Thyroid gland (tissue), 4 donors: ENCODE measurements around the gene SFSWAP. TPM values are rescaled to one million over a fixed set of nuclear protein-coding genes. Genes with fewer than 3 reads are reported as not detected.

Experiments
- DNase-seq, 2 donors: peaks; one replicate each; pipeline ENCODE4 v3.0.0-alpha.2; 2019
- H3K27ac ChIP-seq, 3 donors: fragments of 200-600 bp; sonication (generic); 1 replicate in 2 of 3; 2 replicates in 1 of 3; pipeline ENCODE4 v1.5.1; 2016 to 2019; ENCODE audit warnings: mild to moderate bottlenecking in 1 of 3, moderate library complexity in 1 of 3
- H3K27me3 ChIP-seq: fragments of 200-600 bp; sonication (generic); one replicate; pipeline ENCODE4 v1.5.1; 2019
- H3K36me3 ChIP-seq, 2 donors: fragments of 200-600 bp; sonication (generic); one replicate each; pipeline ENCODE4 v1.5.1; 2016 to 2019
- H3K4me1 ChIP-seq, 2 donors: fragments of 200-600 bp; sonication (generic); one replicate each; pipeline ENCODE4 v1.5.1; 2017 to 2019
- H3K4me3 ChIP-seq, 3 donors: fragments of 200-600 bp; sonication (generic); replicated peaks in 1 of 3; 1 replicate in 2 of 3; 2 replicates in 1 of 3; pipeline ENCODE4 v1.5.1; 2016; ENCODE audit warnings: mild to moderate bottlenecking in 1 of 3
- H3K9me3 ChIP-seq: fragments of 200-600 bp; sonication (generic); one replicate; pipeline ENCODE4 v1.5.1; 2017
- CTCF ChIP-seq, 6 experiments: fragments of 200-600 bp in 3 of 6; fragments of 450-650 bp in 3 of 6; sonication (generic) in 3 of 6; IDR thresholded peaks; one replicate each; pipeline ENCODE4 v1.5.1; 2016 to 2019; ENCODE audit warnings: antibody characterized with exemption in 6 of 6, mild to moderate bottlenecking in 2 of 6, inconsistent platforms in 1 of 6, moderate library complexity in 1 of 6
- POLR2A ChIP-seq, 2 donors: fragments of 450-650 bp; IDR thresholded peaks; one replicate each; pipeline ENCODE4 v1.6.1; 2017; ENCODE audit warnings: antibody characterized with exemption in 2 of 2, mild to moderate bottlenecking in 2 of 2, moderate library complexity in 1 of 2
- WGBS, 2 donors: methylation state at CpG; one replicate each; pipeline ENCODE4 v1.1.5; 2017; 5-methylcytosine and 5-hydroxymethylcytosine counted together
- intact Hi-C: fragments of 100-400 bp; cut with DNase I; formaldehyde crosslinking; loops from one replicate; pipeline ENCODE4 v1.15.1; 2023
- total RNA-seq, 4 donors: library from RNA; depleted of rRNA; stranded (reverse); fragments of >200 nt; gene quantifications; one replicate each; pipeline ENCODE4 v1.2.3, GENCODE V29; 2016

The SFSWAP gene
- total RNA-seq, 4 donors from 2014 or later = 36.4 to 50.8 (median 42.6) TPM

GRCh38 chr12:131735476-131736445, 24.9 kb downstream of the SFSWAP start:
- no peak overlapping the region for H3K27ac ChIP-seq
- H3K36me3 ChIP-seq = peaks cover 32 to 60% of the 10 kb centered on the region in 2 donors
- WGBS, 2 donors = 92 to 96% methylated on average over 15 of the region's 15 CpGs
- H3K4me1 ChIP-seq = no peaks in the 10 kb centered on the region
- no peak overlapping the region for H3K4me3 ChIP-seq
- H3K27me3 ChIP-seq = no peaks in the 10 kb centered on the region
- TF ChIP-seq POLR2A (IDR thresholded peaks at IDR 0.05) = no peak
- no peak for TF ChIP-seq CTCF (IDR thresholded peaks at IDR 0.05)
- intact Hi-C loops = no loop called here
- no peaks in the 10 kb centered on the region for H3K9me3 ChIP-seq
- DNase-seq = no peak

GRCh38 chr12:131736446-131737149, 25.7 kb downstream of the SFSWAP start:
- Histone ChIP-seq H3K4me3 (no peak overlapping the region), H3K27ac (no peak overlapping the region), H3K9me3 (no peaks in the 10 kb centered on the region), H3K27me3 (no peaks in the 10 kb centered on the region), H3K36me3 (peaks cover 25 to 55% of the 10 kb centered on the region in 2 donors), H3K4me1 (no peaks in the 10 kb centered on the region)
- TF ChIP-seq CTCF (IDR thresholded peaks at IDR 0.05) (no peak), POLR2A (IDR thresholded peaks at IDR 0.05) (no peak)
- 90 to 93% methylated on average over 23 of the region's 23 CpGs for WGBS, 2 donors
- no peak for DNase-seq
- intact Hi-C loops = no loop called here

GRCh38 chr12:131737150-131737827, 26.4 kb downstream of the SFSWAP start:
- intact Hi-C loops = no loop called here
- WGBS, 2 donors = 89 to 90% methylated on average over 21 of the region's 21 CpGs
- H3K4me1 ChIP-seq = no peaks in the 10 kb centered on the region
- H3K36me3 ChIP-seq = peaks cover 25 to 55% of the 10 kb centered on the region in 2 donors
- TF ChIP-seq CTCF (IDR thresholded peaks at IDR 0.05) = no peak
- TF ChIP-seq POLR2A (IDR thresholded peaks at IDR 0.05) = no peak
- H3K9me3 ChIP-seq = no peaks in the 10 kb centered on the region
- H3K27me3 ChIP-seq = no peaks in the 10 kb centered on the region
- no peak overlapping the region for H3K4me3 ChIP-seq
- no peak overlapping the region for H3K27ac ChIP-seq
- DNase-seq = no peak

- Histone ChIP-seq H3K4me1 (no peaks in the 10 kb centered on the region), H3K27me3 (no peaks in the 10 kb centered on the region), H3K4me3 (no peak overlapping the region), H3K36me3 (peaks cover 23 to 54% of the 10 kb centered on the region in 2 donors), H3K9me3 (no peaks in the 10 kb centered on the region), H3K27ac (no peak overlapping the region)
- 86 to 88% methylated on average over 5 of the region's 5 CpGs for WGBS, 2 donors
- intact Hi-C loops = no loop called here
- TF ChIP-seq CTCF (IDR thresholded peaks at IDR 0.05) = no peak
- TF ChIP-seq POLR2A (IDR thresholded peaks at IDR 0.05) = no peak
- no peak for DNase-seq
Observed at GRCh38 chr12:131738196-131738595, 27.3 kb downstream of the SFSWAP start.
